Testis (tissue), 3 donors: ENCODE data around the gene CC2D1A. TPM values are rescaled to one million over a fixed set of nuclear protein-coding genes. Genes with fewer than 3 reads are reported as not detected.

Experiments used
- DNase-seq: peaks from one replicate; pipeline ENCODE4 v3.0.0-alpha.2; 2019
- H3K27ac ChIP-seq, 2 donors: fragments of 200-600 bp; sonication (generic); one replicate each; pipeline ENCODE4 v1.5.1; 2019
- H3K27me3 ChIP-seq: fragments of 200-600 bp; sonication (generic); one replicate; pipeline ENCODE4 v1.5.1; 2019
- H3K36me3 ChIP-seq: fragments of 200-600 bp; sonication (generic); one replicate; pipeline ENCODE4 v1.5.1; 2017; ENCODE audit warnings: low read depth; ENCODE audit errors: missing control alignments
- H3K4me1 ChIP-seq: fragments of 200-600 bp; sonication (generic); one replicate; pipeline ENCODE4 v1.5.1; 2019
- H3K4me3 ChIP-seq, 2 donors: fragments of 200-600 bp; sonication (generic); one replicate each; pipeline ENCODE4 v1.5.1; 2017 to 2019
- H3K9me3 ChIP-seq: fragments of 200-600 bp; sonication (generic); one replicate; pipeline ENCODE4 v1.5.1; 2017
- CTCF ChIP-seq, 3 experiments: fragments of 450-650 bp in 2 of 3; fragments of 200-600 bp in 1 of 3; sonication (generic) in 1 of 3; IDR thresholded peaks; one replicate each; pipeline ENCODE4 v1.5.1; 2016 to 2019; ENCODE audit warnings: antibody characterized with exemption in 3 of 3, mild to moderate bottlenecking in 2 of 3, moderate library complexity in 1 of 3
- POLR2A ChIP-seq: fragments of 450-650 bp; IDR thresholded peaks from one replicate; pipeline ENCODE4 v1.6.1; 2017; ENCODE audit warnings: antibody characterized with exemption, mild to moderate bottlenecking, moderate library complexity
- WGBS, 2 donors: methylation state at CpG; one replicate each; pipeline ENCODE4 v1.1.5; 2018; 5-methylcytosine and 5-hydroxymethylcytosine counted together
- intact Hi-C: fragments of 100-400 bp; cut with DNase I; formaldehyde crosslinking; loops from one replicate; pipeline ENCODE4 v1.15.1; 2023; ENCODE audit warnings: low total_unique reads
- polyA plus RNA-seq: library from polyadenylated mRNA; stranded (reverse); fragments of 350-450 nt; fragmentation: Illumina TruSeq; extraction: RNeasy Lipid Tissue Mini Kit (QIAGEN cat#74804); gene quantifications from one replicate; pipeline ENCODE4 v1.2.3, GENCODE V29; 2014; ENCODE audit warnings: low read depth, low replicate concordance; ENCODE audit not compliant: insufficient read depth
- total RNA-seq, 2 donors: library from RNA; depleted of rRNA; stranded (reverse); fragments of >200 nt; gene quantifications; one replicate each; pipeline ENCODE4 v1.2.3, GENCODE V29; 2016

Gene CC2D1A
- total and polyA plus RNA-seq, 3 donors from 2014 or later: 31.0 to 62.7 (median 56.6) TPM

- intact Hi-C loops: no loop called here
- TF ChIP-seq POLR2A: no peak
- TF ChIP-seq CTCF (IDR thresholded peaks at IDR 0.05): no peak
- Histone ChIP-seq H3K36me3 (no peaks in the 10 kb centered on the region), H3K27me3 (no peaks in the 10 kb centered on the region), H3K4me1 (peaks cover 11% of the 10 kb centered on the region), H3K9me3 (no peaks in the 10 kb centered on the region), H3K27ac (no peak overlapping the region), H3K4me3 (no peak overlapping the region)
- peak; percentile 27 for DNase-seq
- 60 to 78% methylated on average over 3 to 12 of the region's 12 CpGs for WGBS, 2 donors
Measured at GRCh38 chr19:13958043-13958442, 52.0 kb downstream of the CC2D1A start.

- Histone ChIP-seq H3K4me1 (peaks cover 3% of the 10 kb centered on the region), H3K4me3 (no peak overlapping the region), H3K36me3 (no peaks in the 10 kb centered on the region), H3K27ac (no peak overlapping the region), H3K9me3 (no peaks in the 10 kb centered on the region), H3K27me3 (no peaks in the 10 kb centered on the region)
- WGBS, 2 donors: 90 to 95% methylated on average over 4 to 38 of the region's 41 CpGs
- no peak for DNase-seq
- intact Hi-C loops: no loop called here
- no peak for TF ChIP-seq POLR2A
- TF ChIP-seq CTCF (IDR thresholded peaks at IDR 0.05): no peak
Measured at GRCh38 chr19:13959141-13959961, 53.4 kb downstream of the CC2D1A start.

GRCh38 chr19:13959962-13960862 lies 54.2 kb downstream of the CC2D1A start:
- intact Hi-C loops: no loop called here

More at GRCh38 chr19:13959962-13960862, 54.2 kb downstream of the CC2D1A start:
- Histone ChIP-seq H3K9me3 (no peaks in the 10 kb centered on the region), H3K4me3 (no peak overlapping the region), H3K27me3 (no peaks in the 10 kb centered on the region), H3K4me1 (peaks cover 3% of the 10 kb centered on the region), H3K27ac (no peak overlapping the region), H3K36me3 (no peaks in the 10 kb centered on the region)
- TF ChIP-seq CTCF (IDR thresholded peaks at IDR 0.05) (peak in 1 of 3 experiments; percentile 9), POLR2A (no peak)
- DNase-seq: no peak
- WGBS, 2 donors: 92 to 100% methylated on average over 6 to 27 of the region's 27 CpGs
